Smooth muscle cell of the brain vasculature (primary cell): ENCODE measurements around the gene NSDHL.

Experiments used
- DNase-seq: peaks from one replicate; pipeline ENCODE4 v3.0.0-alpha.2; 2012; ENCODE audit warnings: low read depth, low spot score

Gene NSDHL

DNA sequence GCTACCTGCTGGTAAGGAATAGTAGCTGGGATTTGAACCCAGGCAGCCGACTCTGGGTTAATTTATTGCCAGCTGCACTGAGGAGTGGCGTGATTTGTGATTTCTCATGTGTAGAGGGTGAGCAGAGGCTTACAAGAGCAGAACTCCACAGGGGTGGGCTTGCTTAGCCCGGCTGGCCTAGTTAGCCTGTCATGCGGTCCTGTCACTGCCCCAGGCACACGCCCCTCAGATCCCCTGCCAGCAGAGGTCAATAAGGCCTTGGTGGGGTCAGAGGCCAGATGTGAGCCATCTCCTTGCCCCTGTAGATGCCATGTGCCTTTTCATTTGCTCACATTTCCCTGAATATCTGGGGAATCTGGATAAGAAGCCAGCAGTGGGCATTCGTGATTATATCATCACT is 13.4 kb downstream of the NSDHL start:
- no peak for DNase-seq

GRCh38 chrX:152845618-152846240 is 14.9 kb downstream of the NSDHL start:
- no peak for DNase-seq

- DNase-seq, result no peak
These were observed 16.4 kb downstream of the NSDHL start for GRCh38 chrX:152847281-152847680.

DNA sequence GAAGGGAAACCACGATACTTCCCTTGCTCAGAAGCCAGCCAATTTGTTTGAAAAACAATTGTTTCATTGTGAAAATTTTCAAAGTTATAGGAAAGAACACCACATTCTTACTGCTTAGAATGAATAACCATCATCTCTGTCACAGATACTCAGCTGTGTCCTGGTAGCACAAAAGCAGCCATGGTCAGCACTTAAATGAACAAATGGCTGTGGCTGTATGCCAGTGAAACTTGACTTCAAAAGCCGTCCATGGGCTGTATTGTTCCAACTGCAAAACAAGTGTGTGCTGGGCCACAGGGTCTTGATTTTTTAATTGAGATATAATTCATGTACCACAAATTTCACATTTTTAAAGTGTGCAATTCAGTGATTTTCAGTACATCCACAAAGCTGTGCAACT is 19.6 kb downstream of the NSDHL start:
- DNase-seq, result no peak

DNA sequence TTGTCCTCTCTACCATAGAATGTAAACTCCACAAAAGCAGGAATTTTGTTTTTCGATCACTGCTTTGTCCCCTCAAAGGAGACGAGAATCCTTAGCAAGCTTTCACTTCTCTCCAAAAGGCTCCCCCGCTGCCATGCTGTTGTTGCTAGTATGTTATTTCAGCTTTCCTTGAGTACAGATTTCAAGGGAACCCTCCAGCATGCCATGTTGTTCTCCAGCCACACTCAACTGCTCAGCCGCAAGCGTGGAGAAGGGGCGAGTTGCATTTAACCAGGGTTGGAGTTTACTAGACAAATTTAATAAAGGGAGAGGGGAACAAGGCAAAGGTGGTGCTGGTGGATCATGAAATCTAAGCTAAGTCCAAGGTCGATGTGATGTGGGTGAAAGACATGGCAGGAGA is 23.1 kb downstream of the NSDHL start:
- no peak for DNase-seq

DNA sequence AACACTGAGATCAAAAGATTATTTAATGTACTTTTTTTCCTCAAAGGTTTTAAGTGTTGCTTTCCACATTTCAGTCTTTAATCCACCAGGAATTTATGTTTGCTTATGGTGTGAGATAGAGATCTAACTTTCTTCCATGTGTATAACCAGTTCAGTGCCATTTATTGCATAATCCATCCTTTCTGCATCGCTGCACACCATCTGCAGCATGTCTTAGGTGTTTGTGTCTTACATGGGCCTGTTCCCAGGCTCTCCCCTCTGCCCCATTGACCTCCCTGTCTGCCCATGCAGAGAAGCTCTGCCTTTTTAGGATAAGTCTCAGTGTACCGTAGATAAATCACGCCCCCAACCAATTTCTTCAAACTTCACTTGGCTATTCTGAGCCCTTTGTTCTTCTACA is 30.3 kb downstream of the NSDHL start:
- no peak for DNase-seq

GRCh38 chrX:152861826-152862225 is 31.0 kb downstream of the NSDHL start:
- no peak for DNase-seq

DNA sequence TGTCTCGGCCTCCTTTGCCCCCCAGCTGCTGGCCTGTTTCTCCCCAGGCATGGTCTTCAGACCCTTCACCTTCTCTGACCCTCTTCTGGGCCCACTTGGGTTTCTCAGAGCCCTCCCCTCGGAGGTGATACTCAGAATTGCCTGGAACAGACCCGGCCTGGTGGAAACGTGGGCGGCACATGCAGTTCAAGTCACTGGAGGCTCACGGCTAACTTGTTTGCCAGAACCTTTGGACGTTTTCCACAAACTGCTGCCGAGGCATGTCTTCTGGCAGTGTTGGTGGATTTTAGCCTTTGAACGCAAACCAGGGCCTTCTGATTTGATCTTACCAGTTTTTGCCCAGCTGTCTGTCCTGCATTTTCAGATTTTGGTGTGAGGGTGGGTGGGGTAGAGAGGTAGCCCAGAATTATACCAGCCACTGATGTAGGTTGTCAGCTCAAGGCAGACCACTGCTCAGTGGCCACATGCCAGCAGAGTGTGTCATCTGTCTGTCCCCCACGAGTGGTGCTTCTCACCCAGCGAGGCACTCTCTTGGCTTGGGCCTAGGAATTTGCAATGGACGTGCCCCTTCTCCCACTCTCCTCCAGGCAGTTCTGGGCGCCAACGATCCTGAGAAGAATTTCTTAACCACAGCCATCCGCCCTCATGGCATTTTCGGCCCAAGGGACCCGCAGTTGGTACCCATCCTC is 34.5 kb downstream of the NSDHL start:
- no peak for DNase-seq

- no peak for DNase-seq
These were observed 35.5 kb downstream of the NSDHL start for GRCh38 chrX:152866386-152866785.

- DNase-seq, result no peak
These were observed 39.1 kb downstream of the NSDHL start for GRCh38 chrX:152869972-152870371.

DNA sequence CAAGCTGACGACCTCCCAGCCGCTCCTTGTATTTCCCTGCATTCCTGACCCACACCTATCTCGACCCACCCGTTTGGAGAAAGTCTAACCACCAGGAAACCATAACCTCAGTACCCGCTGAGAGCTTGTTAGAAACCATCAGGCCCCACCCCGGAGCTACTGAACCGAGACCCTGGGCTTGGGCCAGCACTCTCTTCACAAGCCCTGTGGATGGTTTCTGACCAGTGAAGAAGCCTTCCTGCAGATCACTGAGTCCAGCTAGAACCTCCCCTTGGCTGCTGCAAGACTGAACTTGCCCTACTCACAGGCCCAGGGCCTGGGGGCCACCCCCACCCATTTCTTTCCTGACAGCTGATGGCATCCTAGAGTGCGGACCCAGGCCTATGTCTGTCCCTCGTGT is 40.4 kb downstream of the NSDHL start:
- DNase-seq, result no peak

DNA sequence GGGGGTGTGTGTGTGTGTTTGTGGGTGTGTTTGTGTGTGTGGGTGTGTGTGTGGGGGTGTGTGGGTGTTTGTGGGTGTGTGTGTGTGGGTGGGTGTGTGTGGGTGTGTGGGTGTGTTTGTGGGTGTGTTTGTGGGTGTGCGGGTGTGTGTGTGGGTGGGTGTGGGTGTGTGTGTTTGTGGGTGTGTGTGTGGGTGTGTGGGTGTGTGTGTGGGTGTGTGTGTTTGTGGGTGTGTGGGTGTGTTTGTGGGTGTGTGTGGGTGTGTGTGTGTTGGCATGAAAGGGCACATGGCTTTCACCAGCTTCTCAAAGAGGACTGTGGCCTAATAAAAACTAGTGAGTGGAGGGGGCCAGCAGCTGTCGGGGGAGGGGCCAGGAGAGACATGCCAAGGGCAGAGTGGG is 41.7 kb downstream of the NSDHL start:
- DNase-seq, result no peak

DNA sequence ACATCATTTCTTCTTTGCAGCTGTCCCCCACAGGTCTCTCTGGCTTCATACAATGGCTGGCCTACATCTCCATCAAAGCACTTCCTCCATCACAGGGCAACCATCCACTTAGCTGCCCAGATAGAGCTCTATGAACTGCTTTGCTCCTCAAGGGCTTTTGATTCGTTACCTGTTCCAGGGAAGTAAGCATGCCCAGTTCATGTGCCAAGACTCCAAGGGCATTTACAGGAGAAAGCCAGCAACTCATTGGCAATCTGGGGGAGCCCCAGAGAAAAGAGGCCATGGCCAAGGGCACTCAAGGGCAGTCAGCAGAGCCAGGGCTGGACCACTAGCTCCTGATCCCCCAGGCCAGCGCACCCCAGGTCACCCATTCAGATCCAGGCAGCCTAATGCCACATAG is 42.5 kb downstream of the NSDHL start:
- DNase-seq, result no peak

- no peak for DNase-seq
These were observed 46.3 kb downstream of the NSDHL start for GRCh38 chrX:152876931-152877840.

DNA sequence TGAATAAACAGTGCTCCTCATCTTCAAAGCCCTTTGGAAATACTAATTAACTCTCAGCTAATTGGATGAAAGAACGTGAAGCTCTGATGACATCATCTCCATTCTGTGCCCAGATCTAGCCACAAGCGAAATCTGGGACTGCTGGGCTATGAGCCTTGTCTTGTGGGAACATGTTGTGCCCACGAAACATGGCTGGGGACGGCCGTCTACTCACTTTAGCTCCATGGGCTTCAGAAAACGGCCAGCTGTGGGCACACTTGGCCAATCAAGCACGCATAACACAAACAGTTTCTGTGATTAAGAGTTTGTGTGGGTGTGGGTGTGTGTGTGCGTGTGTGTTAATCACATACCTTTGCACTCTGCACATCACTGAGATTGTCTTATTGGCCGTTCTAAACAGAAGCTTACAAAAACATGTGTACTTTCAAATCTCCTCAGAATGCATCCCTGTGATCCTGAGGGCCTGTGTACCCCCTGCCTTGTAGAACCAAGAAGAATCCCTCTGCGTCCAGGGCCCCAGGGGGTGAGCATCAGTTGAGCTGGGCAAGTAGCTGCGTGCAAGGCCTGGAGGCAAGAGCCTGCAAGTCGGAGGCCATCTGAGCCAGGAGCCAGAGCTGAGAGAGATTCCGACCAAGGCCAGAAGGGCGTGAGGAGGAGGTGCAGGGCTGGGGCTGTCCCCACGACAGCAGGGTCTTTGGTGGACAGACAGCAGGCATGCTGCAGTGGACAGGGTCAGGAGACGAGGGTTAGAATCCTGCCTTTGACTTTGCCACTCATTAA is 48.3 kb downstream of the NSDHL start:
- no peak for DNase-seq

GRCh38 chrX:152881289-152881688 is 50.4 kb downstream of the NSDHL start:
- no peak for DNase-seq

- no peak for DNase-seq
These were observed 53.3 kb downstream of the NSDHL start for GRCh38 chrX:152884171-152884570.

GRCh38 chrX:152886716-152887115 is 55.9 kb downstream of the NSDHL start:
- DNase-seq, result no peak

GRCh38 chrX:152892499-152892898 is 61.6 kb downstream of the NSDHL start:
- no peak for DNase-seq

DNA sequence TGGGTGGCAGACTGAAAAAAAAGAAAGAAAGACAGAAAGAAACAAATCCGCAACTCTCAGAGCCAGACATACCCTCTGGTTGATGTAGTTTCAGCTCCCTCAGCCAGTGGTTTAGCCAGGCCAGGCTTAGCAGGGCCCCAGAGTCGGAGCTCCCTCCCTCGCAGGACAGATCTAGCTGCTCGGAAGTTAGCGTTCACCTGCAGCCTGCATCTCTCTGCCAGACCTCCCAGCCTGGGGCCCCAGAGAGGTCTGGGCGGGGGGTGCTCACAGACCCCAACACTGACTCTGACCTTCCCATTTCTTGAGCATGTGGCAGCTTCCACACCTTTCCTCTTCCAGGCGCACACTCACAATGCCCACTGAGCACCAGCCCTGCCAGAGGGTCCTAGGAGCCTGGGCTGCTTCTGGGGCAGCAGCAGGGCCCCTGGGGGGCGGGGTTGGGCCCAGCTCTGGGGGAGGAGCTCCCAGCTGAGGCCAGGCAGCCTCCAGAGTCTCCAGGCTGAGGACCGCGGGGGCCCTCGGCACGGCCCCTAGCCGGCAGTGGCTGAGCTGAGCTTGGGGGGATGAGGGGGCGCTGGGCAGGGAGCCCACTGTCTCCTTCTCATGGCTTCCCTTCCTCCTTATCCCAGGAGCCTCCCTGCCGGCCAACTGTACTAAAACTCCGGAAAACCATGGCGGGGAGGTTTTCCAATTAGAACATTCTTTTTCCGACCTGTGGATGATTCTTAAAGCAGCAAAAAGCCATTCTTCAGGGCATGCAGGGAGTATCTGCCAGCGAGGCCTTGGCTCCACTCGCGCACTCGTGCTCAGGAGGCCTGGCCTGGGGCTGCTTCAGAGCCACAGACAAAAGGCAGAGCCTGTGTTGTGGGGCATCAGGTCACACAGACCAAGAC is 62.4 kb downstream of the NSDHL start:
- DNase-seq, result no peak
